B cell (primary cell): Measurements from ENCODE around the gene NUMA1. TPM values are rescaled to one million over a fixed set of nuclear protein-coding genes. Genes with fewer than 3 reads are reported as not detected.

Experiments used
- ATAC-seq: fragments of 200-7000 bp; cut with Tn5 transposase; one replicate; pipeline ENCODE4 v1.10.0; 2021; ENCODE audit warnings: low read depth, mild to moderate bottlenecking, moderate number of reproducible peaks, moderate library complexity
- CTCF ChIA-PET: fragments of 350-600 bp; sonication (Branson Sonifier 250); formaldehyde crosslinking; loops from one replicate; lab custom pipeline; 2021; ENCODE audit warnings: antibody characterized with exemption, inconsistent platforms; lab: Charles Lee
- POLR2A ChIA-PET: fragments of 350-600 bp; sonication (Branson Sonifier 250); formaldehyde crosslinking; loops from one replicate; lab custom pipeline; 2021; ENCODE audit warnings: antibody characterized with exemption; lab: Charles Lee
- DNase-seq: peaks from one replicate; pipeline ENCODE4 v3.0.0; 2013
- H2AFZ ChIP-seq: 2 replicates; pipeline ENCODE4 v1.6.1; 2012; ENCODE audit warnings: mild to moderate bottlenecking, low read depth, low read length; ENCODE audit not compliant: insufficient read depth, poor library complexity, severe bottlenecking
- H3K27ac ChIP-seq, 2 donors: 1 replicate in 1 of 2; 2 replicates in 1 of 2; pipeline ENCODE4 v1.5.1; 2012 to 2013; ENCODE audit warnings: low read length in 2 of 2, mild to moderate bottlenecking in 2 of 2, moderate library complexity in 1 of 2
- H3K27me3 ChIP-seq, 4 experiments: fragments of 200-600 bp in 1 of 4; sonication (generic) in 1 of 4; replicated peaks in 1 of 4; 1 replicate in 2 of 4; 2 replicates in 2 of 4; pipeline versions ENCODE4 v1.6.1 to v1.7.0; 2013 to 2016; ENCODE audit warnings: low read length in 3 of 4, mild to moderate bottlenecking in 2 of 4, mixed read lengths in 1 of 4, moderate library complexity in 1 of 4; ENCODE audit not compliant: insufficient read depth in 4 of 4, control insufficient read depth in 3 of 4; ENCODE audit errors: control extremely low read depth in 1 of 4
- H3K36me3 ChIP-seq, 2 experiments: replicated peaks in 1 of 2; 1 replicate in 1 of 2; 2 replicates in 1 of 2; pipeline versions ENCODE4 v1.6.1 to v1.7.1; 2013; ENCODE audit warnings: low read length in 1 of 2; ENCODE audit not compliant: insufficient read depth in 2 of 2, control insufficient read depth in 1 of 2; ENCODE audit errors: control extremely low read depth in 1 of 2, extremely low read depth in 1 of 2
- H3K4me1 ChIP-seq, 2 donors: fragments of 200-600 bp in 1 of 2; sonication (generic) in 1 of 2; 1 replicate in 1 of 2; 2 replicates in 1 of 2; pipeline versions ENCODE4 v1.5.1 to v1.6.1; 2013 to 2017; ENCODE audit warnings: low read length in 2 of 2; ENCODE audit not compliant: control insufficient read depth in 2 of 2, insufficient read depth in 2 of 2
- H3K4me2 ChIP-seq: replicated peaks from 2 replicates; pipeline ENCODE3; 2012; ENCODE audit warnings: mild to moderate bottlenecking, low read depth, low read length; ENCODE audit not compliant: poor library complexity, severe bottlenecking
- H3K4me3 ChIP-seq, 5 experiments: fragments of 200-600 bp in 1 of 5; sonication (generic) in 1 of 5; 1 replicate in 3 of 5; 2 replicates in 2 of 5; pipeline versions ENCODE4 v1.5.1 to v1.7.0; 2011 to 2016; ENCODE audit warnings: low read length in 4 of 5, mild to moderate bottlenecking in 4 of 5, low read depth in 2 of 5, control low read depth in 1 of 5, moderate library complexity in 1 of 5; ENCODE audit not compliant: insufficient read depth in 1 of 5; ENCODE audit errors: control extremely low read depth in 1 of 5, extremely low read depth in 1 of 5
- H3K79me2 ChIP-seq: fragments of 200-600 bp; sonication (generic); one replicate; pipeline ENCODE4 v1.6.0; 2016; ENCODE audit warnings: low read length; ENCODE audit not compliant: control insufficient read depth, insufficient read depth
- H3K9ac ChIP-seq: fragments of 200-600 bp; sonication (generic); 2 replicates; pipeline ENCODE4 v1.6.1; 2017; ENCODE audit warnings: mild to moderate bottlenecking, low read length, moderate library complexity
- H3K9me3 ChIP-seq, 3 donors: one replicate each; pipeline versions ENCODE4 v1.6.1 to v1.7.1; 2013; ENCODE audit warnings: low read length in 2 of 3; ENCODE audit not compliant: control insufficient read depth in 2 of 3, insufficient read depth in 1 of 3; ENCODE audit errors: control extremely low read depth in 1 of 3
- H4K20me1 ChIP-seq: 2 replicates; pipeline ENCODE4 v1.6.0; 2012; ENCODE audit warnings: mild to moderate bottlenecking, low read length; ENCODE audit not compliant: insufficient read depth, control insufficient read depth, poor library complexity, severe bottlenecking
- H3K27ac Mint-ChIP-seq: one replicate; pipeline ENCODE4 v1.8.0; 2021; ENCODE audit warnings: mixed read lengths
- H3K27me3 Mint-ChIP-seq: one replicate; pipeline ENCODE4 v1.8.0; 2021; ENCODE audit warnings: mixed read lengths
- H3K4me1 Mint-ChIP-seq: one replicate; pipeline ENCODE4 v1.8.0; 2021; ENCODE audit warnings: mixed read lengths
- H3K4me3 Mint-ChIP-seq: one replicate; pipeline ENCODE4 v1.8.0; 2021; ENCODE audit warnings: mixed read lengths
- H3K9me3 Mint-ChIP-seq: one replicate; pipeline ENCODE4 v1.8.0; 2022; ENCODE audit warnings: mixed read lengths; ENCODE audit not compliant: insufficient read depth
- EZH2 ChIP-seq: IDR thresholded peaks from 2 replicates; pipeline ENCODE4 v1.6.1; 2012; ENCODE audit warnings: borderline replicate concordance, low read depth, mild to moderate bottlenecking, moderate library complexity, low read length; ENCODE audit not compliant: insufficient read depth, poor library complexity, severe bottlenecking
- WGBS: methylation state at CpG from one replicate; pipeline ENCODE4 v1.1.5; 2013; ENCODE audit warnings: missing lambda C conversion rate; ENCODE audit not compliant: insufficient coverage; 5-methylcytosine and 5-hydroxymethylcytosine counted together
- intact Hi-C: fragments of 100-400 bp; cut with micrococcal nuclease; formaldehyde crosslinking; loops from one replicate; pipeline ENCODE4 v1.10.0; 2022
- polyA plus RNA-seq: library from polyadenylated mRNA; depleted of rRNA; stranded (reverse); fragments of >200 nt; gene quantifications from 2 replicates; pipeline ENCODE4 v1.2.3, GENCODE V29; 2012
- total RNA-seq, 2 donors: library from RNA; stranded (reverse); fragments of 120-200 nt in 1 of 2; gene quantifications; 1 replicate in 1 of 2; 2 replicates in 1 of 2; pipeline versions ENCODE4 v1.2.3 to v1.2.4, GENCODE V29; 2013 to 2022
- TF ChIP-seq, protein P1 (sequence below): fragments of 200-600 bp; IDR thresholded peaks from one replicate; pipeline ENCODE4 v1.8.0; 2022; ENCODE audit warnings: antibody characterized with exemption, mild to moderate bottlenecking

The NUMA1 gene
- total and polyA plus RNA-seq, 2 donors (not counting 1 experiment from before 2014, with no cell fraction given), result 186 to 300 TPM

DNA sequence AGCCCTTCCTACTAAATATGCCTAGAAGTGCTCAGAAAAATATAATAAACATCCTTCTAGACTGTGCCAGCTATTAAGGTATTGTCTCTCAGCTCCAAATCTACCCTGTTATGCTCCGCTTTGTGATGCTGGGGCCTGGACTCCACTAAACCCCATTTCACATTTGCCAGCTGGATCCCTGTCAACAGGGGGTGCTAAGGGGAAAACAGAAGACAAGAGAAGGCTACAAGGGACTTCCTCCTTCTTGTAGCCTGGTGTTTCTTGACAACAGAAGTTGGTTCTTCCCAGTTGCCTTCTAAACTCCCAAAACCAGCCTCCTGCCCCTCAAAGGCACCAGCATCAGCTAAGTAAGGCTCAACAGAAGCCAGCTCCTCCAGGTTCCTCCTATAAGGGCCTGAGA is 5.2 kb downstream of the NUMA1 start:
- Mint-ChIP-seq H3K4me3 (no peak overlapping the region), H3K4me1 (peaks cover 26% of the 10 kb centered on the region), H3K27me3 (no peaks in the 10 kb centered on the region), H3K9me3 (no peaks in the 10 kb centered on the region), H3K27ac (no peak overlapping the region)
- DNase-seq, result peak; percentile 44
- no peak overlapping the region for H3K4me3 ChIP-seq
- ATAC-seq, result no peak
- no CpG with 5 or more reads among the region's 1 CpG for WGBS
- no peaks in the 10 kb centered on the region for H3K36me3 ChIP-seq
- H3K9me3 ChIP-seq, result no peaks in the 10 kb centered on the region
- no peaks in the 10 kb centered on the region for H4K20me1 ChIP-seq
- H3K9ac ChIP-seq, result no peak overlapping the region
- H2AFZ ChIP-seq, result peak overlapping the region; percentile 46
- no peak overlapping the region for H3K4me2 ChIP-seq
- H3K79me2 ChIP-seq, result peaks cover 89% of the 10 kb centered on the region
- TF ChIP-seq, protein P1, sequence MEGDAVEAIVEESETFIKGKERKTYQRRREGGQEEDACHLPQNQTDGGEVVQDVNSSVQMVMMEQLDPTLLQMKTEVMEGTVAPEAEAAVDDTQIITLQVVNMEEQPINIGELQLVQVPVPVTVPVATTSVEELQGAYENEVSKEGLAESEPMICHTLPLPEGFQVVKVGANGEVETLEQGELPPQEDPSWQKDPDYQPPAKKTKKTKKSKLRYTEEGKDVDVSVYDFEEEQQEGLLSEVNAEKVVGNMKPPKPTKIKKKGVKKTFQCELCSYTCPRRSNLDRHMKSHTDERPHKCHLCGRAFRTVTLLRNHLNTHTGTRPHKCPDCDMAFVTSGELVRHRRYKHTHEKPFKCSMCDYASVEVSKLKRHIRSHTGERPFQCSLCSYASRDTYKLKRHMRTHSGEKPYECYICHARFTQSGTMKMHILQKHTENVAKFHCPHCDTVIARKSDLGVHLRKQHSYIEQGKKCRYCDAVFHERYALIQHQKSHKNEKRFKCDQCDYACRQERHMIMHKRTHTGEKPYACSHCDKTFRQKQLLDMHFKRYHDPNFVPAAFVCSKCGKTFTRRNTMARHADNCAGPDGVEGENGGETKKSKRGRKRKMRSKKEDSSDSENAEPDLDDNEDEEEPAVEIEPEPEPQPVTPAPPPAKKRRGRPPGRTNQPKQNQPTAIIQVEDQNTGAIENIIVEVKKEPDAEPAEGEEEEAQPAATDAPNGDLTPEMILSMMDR, result no peak
- no peak for TF ChIP-seq EZH2
- intact Hi-C loops, result no loop called here
- no peaks in the 10 kb centered on the region for H3K27me3 ChIP-seq
- peaks cover 16 to 18% of the 10 kb centered on the region in 2 donors for H3K4me1 ChIP-seq
- CTCF ChIA-PET, result interaction anchor here (1.0 to 1.6 kb wide), 4 partner anchors 12 to 50 kb away, joined by 3 to 5 read pairs (median 3); no protein-coding TSS in a partner anchor
- H3K27ac ChIP-seq, result no peak overlapping the region
- POLR2A ChIA-PET, result interaction anchor here (0.5 kb wide), 1 partner anchor 24 kb away, joined by 5 read pairs; no protein-coding TSS in a partner anchor

DNA sequence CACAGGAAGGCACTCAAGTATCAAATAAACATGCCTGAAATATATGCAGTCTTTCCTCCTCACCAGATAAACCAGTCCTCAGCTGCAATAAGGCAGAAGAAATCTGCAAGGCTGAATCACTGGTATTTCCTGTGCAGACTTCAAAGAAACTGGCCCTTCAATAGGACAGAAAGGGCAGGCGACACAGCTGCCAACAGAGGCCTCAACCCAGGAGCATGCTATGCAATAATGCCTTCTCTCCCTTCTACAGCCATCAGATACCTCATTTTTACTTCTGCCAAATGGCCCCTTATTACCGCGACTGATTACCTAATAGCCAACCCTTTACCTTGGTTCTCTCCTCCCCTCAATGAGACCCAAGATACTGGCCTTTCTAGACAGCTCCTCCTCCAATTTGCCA is 8.0 kb downstream of the NUMA1 start:
- DNase-seq (no peak), ATAC-seq (no peak)
- H3K4me3 ChIP-seq, result no peak overlapping the region
- no peaks in the 10 kb centered on the region for H4K20me1 ChIP-seq
- Mint-ChIP-seq H3K27me3 (no peaks in the 10 kb centered on the region), H3K9me3 (no peaks in the 10 kb centered on the region), H3K4me3 (no peak overlapping the region), H3K27ac (no peak overlapping the region), H3K4me1 (peaks cover 21% of the 10 kb centered on the region)
- no peak overlapping the region for H3K27ac ChIP-seq
- intact Hi-C loops, result no loop called here
- TF ChIP-seq, protein P1, result no peak
- no peak for TF ChIP-seq EZH2
- H3K9ac ChIP-seq, result no peak overlapping the region
- no peaks in the 10 kb centered on the region for H3K9me3 ChIP-seq
- CTCF ChIA-PET, result interaction anchor here (0.7 to 2.3 kb wide), 3 partner anchors 10 to 27 kb away, joined by 3 to 6 read pairs (median 3); no protein-coding TSS in a partner anchor
- H3K27me3 ChIP-seq, result no peaks in the 10 kb centered on the region
- peaks cover 0 to 3% of the 10 kb centered on the region in 2 experiments for H3K36me3 ChIP-seq
- peaks cover 74% of the 10 kb centered on the region for H3K79me2 ChIP-seq
- no peak overlapping the region for H3K4me2 ChIP-seq
- H3K4me1 ChIP-seq, result peaks cover 20 to 22% of the 10 kb centered on the region in 2 donors
- 96% methylated on average over 3 of the region's 3 CpGs for WGBS
- no peak overlapping the region for H2AFZ ChIP-seq
- POLR2A ChIA-PET, result no interaction called here
